Aorta (tissue), 5 donors: ENCODE measurements around the gene PBLD. TPM values are rescaled to one million over a fixed set of nuclear protein-coding genes. Genes with fewer than 3 reads are reported as not detected.

Experiments
- ATAC-seq: fragments of 200-7000 bp; cut with Tn5 transposase; one replicate; pipeline ENCODE4 v1.9.1; 2022; ENCODE audit warnings: moderate library complexity; ENCODE audit not compliant: low FRiP score
- DNase-seq, 2 donors: peaks; one replicate each; pipeline ENCODE4 v3.0.0-alpha.2; 2020
- H3K27ac ChIP-seq, 2 donors: one replicate each; pipeline ENCODE4 v1.5.1; 2013; ENCODE audit warnings: low read length in 2 of 2, mild to moderate bottlenecking in 2 of 2, moderate library complexity in 2 of 2, control low read depth in 1 of 2, inconsistent platforms in 1 of 2, low read depth in 1 of 2
- H3K27me3 ChIP-seq, 2 donors: one replicate each; pipeline ENCODE4 v1.6.1; 2013; ENCODE audit warnings: control low read depth in 1 of 2, low read length in 1 of 2, mild to moderate bottlenecking in 1 of 2, moderate library complexity in 1 of 2; ENCODE audit not compliant: insufficient read depth in 2 of 2, control insufficient read depth in 1 of 2
- H3K36me3 ChIP-seq, 2 donors: one replicate each; pipeline ENCODE4 v1.6.1; 2013; ENCODE audit warnings: control low read depth in 1 of 2, low read length in 1 of 2, mild to moderate bottlenecking in 1 of 2; ENCODE audit not compliant: insufficient read depth in 2 of 2, control insufficient read depth in 1 of 2
- H3K4me1 ChIP-seq, 2 donors: one replicate each; pipeline ENCODE4 v1.6.1; 2013; ENCODE audit warnings: low read length in 2 of 2, control low read depth in 1 of 2, mild to moderate bottlenecking in 1 of 2, moderate library complexity in 1 of 2; ENCODE audit not compliant: insufficient read depth in 2 of 2, control insufficient read depth in 1 of 2
- H3K4me3 ChIP-seq, 2 donors: one replicate each; pipeline ENCODE4 v1.5.1; 2013; ENCODE audit warnings: low read length in 2 of 2, control low read depth in 1 of 2, mild to moderate bottlenecking in 1 of 2
- H3K9me3 ChIP-seq: one replicate; pipeline ENCODE4 v1.6.1; 2013; ENCODE audit warnings: mild to moderate bottlenecking, low read length; ENCODE audit not compliant: control insufficient read depth
- WGBS, 2 donors: extraction: QIAGEN DNeasy Blood & Tissue Kit; methylation state at CpG; one replicate each; pipeline ENCODE4 v1.1.7; 2013; 5-methylcytosine and 5-hydroxymethylcytosine counted together
- intact Hi-C, 2 donors: fragments of 100-400 bp; cut with DNase I; formaldehyde crosslinking; loops; one replicate each; pipeline versions ENCODE4 v1.14.2 to v1.15.0; 2022
- polyA plus RNA-seq, 2 donors: library from polyadenylated mRNA; stranded (reverse); fragments of 200-250 nt; gene quantifications; one replicate each; pipeline ENCODE4 v1.2.3, GENCODE V29; 2013
- total RNA-seq, 2 donors: library from RNA; stranded (reverse); fragmentation: NEBNext Ultra II Directional; extraction: Animal tissue kit (Norgen Biotek cat#: 25700); gene quantifications; one replicate each; pipeline ENCODE4 v1.2.1, GENCODE V29; 2021
- donor health status: healthy with polysubstance abuse.
- donor health status: Bipolar disorder and iron deficiency.
- donor health status: DM: no; HTN: no; CAD: no.
- donor health status: DM: no; HTN: no; CAD: no.
- donor health status: DM: yes; HTN: yes; CAD: no.

The PBLD gene
- total and polyA plus RNA-seq, 4 donors, result 5.8 to 36.8 (median 7.2) TPM

GRCh38 chr10:68235581-68235980 lies 97.1 kb downstream of the PBLD start:
- DNase-seq (no peak), ATAC-seq (no peak)
- Histone ChIP-seq H3K9me3 (no peaks in the 10 kb centered on the region), H3K4me1 (peaks cover 0 to 2% of the 10 kb centered on the region in 2 donors), H3K36me3 (no peaks in the 10 kb centered on the region), H3K27me3 (no peaks in the 10 kb centered on the region), H3K4me3 (no peak overlapping the region), H3K27ac (no peak overlapping the region)
- intact Hi-C loops, result no loop called here

- 72 to 74% methylated on average over 2 of the region's 2 CpGs for WGBS, 2 donors
- ATAC-seq, result no peak
- no peak overlapping the region for H3K4me3 ChIP-seq
- no peaks in the 10 kb centered on the region for H3K9me3 ChIP-seq
- H3K36me3 ChIP-seq, result no peaks in the 10 kb centered on the region
- DNase-seq, result no peak
- H3K27me3 ChIP-seq, result no peaks in the 10 kb centered on the region
- peaks cover 0 to 2% of the 10 kb centered on the region in 2 donors for H3K4me1 ChIP-seq
- intact Hi-C loops, result no loop called here
- H3K27ac ChIP-seq, result no peak overlapping the region
These were observed 97.6 kb downstream of the PBLD start for GRCh38 chr10:68235111-68235510.

- no peak overlapping the region for H3K27ac ChIP-seq
- 81 to 82% methylated on average over 3 of the region's 3 CpGs for WGBS, 2 donors
- peaks cover 0 to 2% of the 10 kb centered on the region in 2 donors for H3K4me1 ChIP-seq
- intact Hi-C loops, result no loop called here
- no peaks in the 10 kb centered on the region for H3K9me3 ChIP-seq
- no peak for DNase-seq
- H3K36me3 ChIP-seq, result no peaks in the 10 kb centered on the region
- no peak overlapping the region for H3K4me3 ChIP-seq
- H3K27me3 ChIP-seq, result no peaks in the 10 kb centered on the region
- ATAC-seq, result no peak
These were observed 99.7 kb downstream of the PBLD start for GRCh38 chr10:68233046-68233445.

Other genes with a start within 250 kb of the PBLD start
- gene MYPN, start 223.4 kb downstream of the PBLD start, total RNA-seq, result under 1 TPM in 1 of 2 donors, not detected in 1; 0.10 TPM
- under 1 TPM in 1 of 2 donors, not detected in 1; 0.25 TPM for gene MYPN, start 223.4 kb downstream of the PBLD start, polyA plus RNA-seq
- gene ATOH7, start 100.8 kb downstream of the PBLD start, total RNA-seq, result under 1 TPM in 1 of 2 donors, not detected in 1; 0.23 TPM
- gene ATOH7, start 100.8 kb downstream of the PBLD start, polyA plus RNA-seq, result not detected
- 100 to 1,000 TPM; 106 to 121 TPM for gene HNRNPH3, start 864 bp downstream of the PBLD start, total RNA-seq
- gene HNRNPH3, start 864 bp downstream of the PBLD start, polyA plus RNA-seq, result 100 to 1,000 TPM; 135 to 200 TPM
- gene RUFY2, start 74.3 kb upstream of the PBLD start, total RNA-seq, result 10 to 100 TPM; 31.6 to 44.6 TPM
- gene RUFY2, start 74.3 kb upstream of the PBLD start, polyA plus RNA-seq, result 10 to 100 TPM in 1 of 2 donors, 1 to 10 TPM in 1; 9.1 to 14.9 TPM
- 1 to 10 TPM; 3.9 to 5.9 TPM for gene DNA2, start 139.0 kb upstream of the PBLD start, total RNA-seq
- 1 to 10 TPM in 1 of 2 donors, under 1 TPM in 1; 0.64 to 2.5 TPM for gene DNA2, start 139.0 kb upstream of the PBLD start, polyA plus RNA-seq
- 10 to 100 TPM; 20.7 to 29.1 TPM for gene SLC25A16, start 194.6 kb upstream of the PBLD start, total RNA-seq
- 1 to 10 TPM; 5.5 to 9.0 TPM for gene SLC25A16, start 194.6 kb upstream of the PBLD start, polyA plus RNA-seq
- gene TET1, start 227.4 kb upstream of the PBLD start, total RNA-seq, result 1 to 10 TPM; 2.2 to 3.6 TPM
- under 1 TPM; 0.18 to 0.25 TPM for gene TET1, start 227.4 kb upstream of the PBLD start, polyA plus RNA-seq